ENCODE data around the gene SMIM3. TPM values are rescaled to one million over a fixed set of nuclear protein-coding genes. Genes with fewer than 3 reads are reported as not detected.

The SMIM3 gene
- total RNA-seq: 0.27 and 0.34 TPM in 2 replicates

GRCh38 chr5:150778517-150779396 is at the start of gene SMIM3:
TSS of gene SMIM3 (plus strand) at chr5:150778757. CDS start at chr5:150795441, 16,684 bp downstream.

GRCh38 chr5:150758531-150759333 is 19.8 kb upstream of the SMIM3 start, which contains the start of gene DCTN4:
TSS of gene DCTN4 (minus strand) at chr5:150759017. CDS start at chr5:150758993, 24 bp downstream.

GRCh38 chr5:150846308-150846653 is 67.7 kb downstream of the SMIM3 start, which contains the start of gene IRGM:
TSS of gene IRGM (plus strand) at chr5:150846521. CDS start at chr5:150848124, 1,603 bp downstream.

Other genes with a start within 250 kb of the SMIM3 start
- 40.3 and 41.0 TPM in 2 replicates for gene SYNPO, start 138.1 kb upstream of the SMIM3 start, total RNA-seq
- 0.05 TPM in 1 of 2 replicates, not detected in the other for gene MYOZ3, start 117.5 kb upstream of the SMIM3 start, total RNA-seq
- 34.0 and 46.1 TPM in 2 replicates for gene RBM22, start 77.7 kb upstream of the SMIM3 start, total RNA-seq
- 34.0 and 34.4 TPM in 2 replicates for gene DCTN4, start 19.7 kb upstream of the SMIM3 start, total RNA-seq
- 0.07 TPM in 1 of 2 replicates, not detected in the other for gene IRGM, start 67.8 kb downstream of the SMIM3 start, total RNA-seq
- 3.4 and 3.7 TPM in 2 replicates for gene ZNF300, start 126.2 kb downstream of the SMIM3 start, total RNA-seq
- 11.8 and 16.1 TPM in 2 replicates for gene GPX3, start 241.8 kb downstream of the SMIM3 start, total RNA-seq